ENCODE results near the gene FBXO45. TPM values are rescaled to one million over a fixed set of nuclear protein-coding genes. Genes with fewer than 3 reads are reported as not detected.

FBXO45 gene
- total and polyA plus RNA-seq, 9 of the 15 experiments (the other 6 are each of a cell fraction or from before 2014, with no cell fraction given): 15.2 to 52.8 (median 37.0) TPM

DNA sequence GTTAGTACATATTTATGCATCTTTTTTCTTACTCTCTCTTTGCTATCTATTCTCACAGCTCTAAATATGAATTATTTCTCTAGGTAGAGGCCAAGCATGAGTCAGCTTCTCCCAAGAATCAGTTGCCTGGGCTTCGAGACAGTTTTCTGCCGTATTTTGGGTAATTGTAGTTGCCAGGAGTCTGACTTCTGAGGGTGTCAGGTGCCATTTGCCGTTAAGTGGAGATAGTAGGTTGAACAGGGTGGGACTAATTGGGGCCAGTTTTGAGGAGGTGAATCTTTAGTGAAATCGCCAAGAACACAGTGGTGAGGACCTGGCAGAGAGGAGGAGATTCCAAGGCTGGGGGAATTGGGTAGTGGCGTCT lies 63.2 kb downstream of the FBXO45 start:
- H4K20me1 ChIP-seq (replicated peaks; ENCODE audit: control insufficient read depth, insufficient read depth, low read length): no peaks in the 10 kb centered on the region
- ATAC-seq: peak; percentile 8; the same call in 2 of the 3 replicates
- DNase-seq (ENCODE audit: extremely low read depth in 1 of 4, low spot score in 3 of 4): peak; percentile 32 to 58 (median 43)
- H3K9me3 ChIP-seq (replicated peaks; ENCODE audit: control insufficient read depth, insufficient read depth, low read depth, low read length): no peaks in the 10 kb centered on the region
- peak overlapping the region; percentile 77 for H2AFZ ChIP-seq (ENCODE audit: low read depth, low read length)
- H3K4me2 ChIP-seq (ENCODE audit: insufficient read depth, low read length): peak overlapping the region; percentile 98
- H3K4me1 ChIP-seq (replicated peaks in 1 of 2; ENCODE audit: control insufficient read depth in 2 of 2, insufficient read depth in 2 of 2, low read length in 2 of 2): peaks cover 23 to 39% of the 10 kb centered on the region in 2 experiments
- 0% methylated on average over 5 of the region's 5 CpGs for WGBS (ENCODE audit: insufficient coverage, low coverage, missing lambda C conversion rate)
- POLR2A ChIA-PET: interaction anchor here (0.7 to 1.7 kb wide), 12 partner anchors 9 to 982 kb away, joined by 3 to 6 read pairs (median 3); partner anchors contain the start of genes FBXO45 and WDR53
- in situ Hi-C loops (cut with MboI): no loop called here
- peak overlapping the region; percentile 56 for H3K4me3 ChIP-seq
- peak overlapping the region; percentile 95 to 98 for H3K9ac ChIP-seq (ENCODE audit: insufficient read depth in 1 of 2, low read depth in 2 of 2, low read length in 2 of 2)
- peak; percentile 52 for FAIRE-seq
- peaks cover 15% of the 10 kb centered on the region; the same call in 2 of the 3 replicates for H3K79me2 ChIP-seq (ENCODE audit: control insufficient read depth, insufficient read depth, low read length)
- intact Hi-C loops (cut with micrococcal nuclease): loop anchor here (1.0 to 2.0 kb wide), 3 partner anchors 22 to 63 kb away; partner anchors contain the start of genes FBXO45 and WDR53
- no TSS peak for BruUV-seq (replicated peaks)
- H3K9me1 ChIP-seq (ENCODE audit: control insufficient read depth, insufficient read depth, low read length): no peaks in the 10 kb centered on the region
- H3K27ac ChIP-seq (ENCODE audit: extremely low read depth, low read depth, low read length): peak overlapping the region; percentile 98
- H3K27me3 ChIP-seq (ENCODE audit: control insufficient read depth in 2 of 2, insufficient read depth in 2 of 2, low read length in 2 of 2): no peaks in the 10 kb centered on the region
- H3K36me3 ChIP-seq (ENCODE audit: control insufficient read depth, insufficient read depth, low read length): no peaks in the 10 kb centered on the region
- CTCF ChIA-PET (ENCODE audit: low intra/inter-chr PET ratio): no interaction called here
- TF ChIP-seq, protein P1, sequence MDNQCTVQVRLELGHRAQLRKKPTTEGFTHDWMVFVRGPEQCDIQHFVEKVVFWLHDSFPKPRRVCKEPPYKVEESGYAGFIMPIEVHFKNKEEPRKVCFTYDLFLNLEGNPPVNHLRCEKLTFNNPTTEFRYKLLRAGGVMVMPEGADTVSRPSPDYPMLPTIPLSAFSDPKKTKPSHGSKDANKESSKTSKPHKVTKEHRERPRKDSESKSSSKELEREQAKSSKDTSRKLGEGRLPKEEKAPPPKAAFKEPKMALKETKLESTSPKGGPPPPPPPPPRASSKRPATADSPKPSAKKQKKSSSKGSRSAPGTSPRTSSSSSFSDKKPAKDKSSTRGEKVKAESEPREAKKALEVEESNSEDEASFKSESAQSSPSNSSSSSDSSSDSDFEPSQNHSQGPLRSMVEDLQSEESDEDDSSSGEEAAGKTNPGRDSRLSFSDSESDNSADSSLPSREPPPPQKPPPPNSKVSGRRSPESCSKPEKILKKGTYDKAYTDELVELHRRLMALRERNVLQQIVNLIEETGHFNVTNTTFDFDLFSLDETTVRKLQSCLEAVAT (IDR thresholded peaks at IDR 0.05): no peak
- TF ChIP-seq ARID2 (IDR thresholded peaks at IDR 0.05): no peak
- TF ChIP-seq CBX2 (IDR thresholded peaks at IDR 0.05; ENCODE audit: insufficient read depth, low read length, poor library complexity, severe bottlenecking): no peak
- no peak for TF ChIP-seq MTF1 (CRISPR knock-in tag; IDR thresholded peaks at IDR 0.05; ENCODE audit: borderline replicate concordance)
- 0 out of 4 replicates have a peak, but pooled peaks of 1 of the 2 experiments have one; percentile 22 for TF ChIP-seq ARNT (IDR thresholded peaks at IDR 0.05)
- no peak for TF ChIP-seq ZNF384 (IDR thresholded peaks at IDR 0.05; ENCODE audit: low read depth, low read length)
- no peak for TF ChIP-seq UBTF (IDR thresholded peaks at IDR 0.05; ENCODE audit: borderline replicate concordance in 1 of 2, low read depth in 2 of 2, low read length in 2 of 2)
- TF ChIP-seq ZNF274 (IDR thresholded peaks at IDR 0.05; ENCODE audit: borderline replicate concordance, low read depth, low read length): no peak
- TF ChIP-seq ZBTB33 (CRISPR knock-in tag; IDR thresholded peaks at IDR 0.05): no peak
- no peak for TF ChIP-seq RBM34 (IDR thresholded peaks at IDR 0.05; ENCODE audit: borderline replicate concordance, insufficient read depth, low read length)
- no peak for TF ChIP-seq TBL1XR1 (IDR thresholded peaks at IDR 0.05; ENCODE audit: low read length in 2 of 2)
- no peak for TF ChIP-seq HCFC1 (IDR thresholded peaks at IDR 0.05; ENCODE audit: low read depth, low read length)
- no peak for TF ChIP-seq RBM15 (IDR thresholded peaks at IDR 0.05; ENCODE audit: insufficient read depth, low read length)
- TF ChIP-seq BRD4 (IDR thresholded peaks at IDR 0.05): no peak
- TF ChIP-seq ESRRA (IDR thresholded peaks at IDR 0.05; ENCODE audit: borderline replicate concordance, low read depth): no peak
- TF ChIP-seq ZKSCAN3 (CRISPR knock-in tag; IDR thresholded peaks at IDR 0.05): no peak
